ENCODE results near the gene FBXW12.

GRCh38 chr3:48412375-48413001 is 40.5 kb downstream of the FBXW12 start:
- no peak for TF ChIP-seq ZNF704 (tag by site-specific recombination; IDR thresholded peaks at IDR 0.05)
- TF ChIP-seq GLIS2 (tag by site-specific recombination; IDR thresholded peaks at IDR 0.05): no peak
- TF ChIP-seq SP2 (tag by site-specific recombination; IDR thresholded peaks at IDR 0.05): no peak
- TF ChIP-seq ZNF777 (tag by site-specific recombination; IDR thresholded peaks at IDR 0.05; ENCODE audit: borderline replicate concordance): no peak
- no peak for TF ChIP-seq YY1 (tag by site-specific recombination; IDR thresholded peaks at IDR 0.05)
- TF ChIP-seq BCL11A (tag by site-specific recombination; IDR thresholded peaks at IDR 0.05; ENCODE audit: low read depth): no peak
- TF ChIP-seq, protein P1, sequence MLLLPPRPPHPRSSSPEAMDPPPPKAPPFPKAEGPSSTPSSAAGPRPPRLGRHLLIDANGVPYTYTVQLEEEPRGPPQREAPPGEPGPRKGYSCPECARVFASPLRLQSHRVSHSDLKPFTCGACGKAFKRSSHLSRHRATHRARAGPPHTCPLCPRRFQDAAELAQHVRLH (tag by site-specific recombination; IDR thresholded peaks at IDR 0.05): no peak
- TF ChIP-seq KLF1 (tag by site-specific recombination; IDR thresholded peaks at IDR 0.05): no peak
- TF ChIP-seq CTCF (tag by site-specific recombination; IDR thresholded peaks at IDR 0.05): no peak
- TF ChIP-seq, protein P2, sequence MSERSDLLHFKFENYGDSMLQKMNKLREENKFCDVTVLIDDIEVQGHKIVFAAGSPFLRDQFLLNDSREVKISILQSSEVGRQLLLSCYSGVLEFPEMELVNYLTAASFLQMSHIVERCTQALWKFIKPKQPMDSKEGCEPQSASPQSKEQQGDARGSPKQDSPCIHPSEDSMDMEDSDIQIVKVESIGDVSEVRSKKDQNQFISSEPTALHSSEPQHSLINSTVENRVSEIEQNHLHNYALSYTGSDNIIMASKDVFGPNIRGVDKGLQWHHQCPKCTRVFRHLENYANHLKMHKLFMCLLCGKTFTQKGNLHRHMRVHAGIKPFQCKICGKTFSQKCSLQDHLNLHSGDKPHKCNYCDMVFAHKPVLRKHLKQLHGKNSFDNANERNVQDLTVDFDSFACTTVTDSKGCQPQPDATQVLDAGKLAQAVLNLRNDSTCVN (tag by site-specific recombination; optimal IDR thresholded peaks at IDR 0.05): no peak
- TF ChIP-seq, protein P3, sequence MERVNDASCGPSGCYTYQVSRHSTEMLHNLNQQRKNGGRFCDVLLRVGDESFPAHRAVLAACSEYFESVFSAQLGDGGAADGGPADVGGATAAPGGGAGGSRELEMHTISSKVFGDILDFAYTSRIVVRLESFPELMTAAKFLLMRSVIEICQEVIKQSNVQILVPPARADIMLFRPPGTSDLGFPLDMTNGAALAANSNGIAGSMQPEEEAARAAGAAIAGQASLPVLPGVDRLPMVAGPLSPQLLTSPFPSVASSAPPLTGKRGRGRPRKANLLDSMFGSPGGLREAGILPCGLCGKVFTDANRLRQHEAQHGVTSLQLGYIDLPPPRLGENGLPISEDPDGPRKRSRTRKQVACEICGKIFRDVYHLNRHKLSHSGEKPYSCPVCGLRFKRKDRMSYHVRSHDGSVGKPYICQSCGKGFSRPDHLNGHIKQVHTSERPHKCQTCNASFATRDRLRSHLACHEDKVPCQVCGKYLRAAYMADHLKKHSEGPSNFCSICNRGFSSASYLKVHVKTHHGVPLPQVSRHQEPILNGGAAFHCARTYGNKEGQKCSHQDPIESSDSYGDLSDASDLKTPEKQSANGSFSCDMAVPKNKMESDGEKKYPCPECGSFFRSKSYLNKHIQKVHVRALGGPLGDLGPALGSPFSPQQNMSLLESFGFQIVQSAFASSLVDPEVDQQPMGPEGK (tag by site-specific recombination; IDR thresholded peaks at IDR 0.05): no peak
- no peak for TF ChIP-seq ZNF138 (tag by site-specific recombination; IDR thresholded peaks at IDR 0.05; ENCODE audit: borderline replicate concordance)
